Heart right ventricle (tissue), 16 donors: Measurements from ENCODE around the gene CACNA1A. TPM values are rescaled to one million over a fixed set of nuclear protein-coding genes. Genes with fewer than 3 reads are reported as not detected.
"Not testable (repeated sequence)": the region's sequence is repeated elsewhere in the genome, so short reads cannot be mapped to it uniquely, and the experiment has no call there.

Experiments used
- ATAC-seq, 8 donors: fragments of 200-7000 bp; cut with Tn5 transposase; one replicate each; pipeline ENCODE4 v1.9.1; 2020; ENCODE audit warnings: mild to moderate bottlenecking in 8 of 8, moderate library complexity in 8 of 8, moderate number of reproducible peaks in 1 of 8
- DNase-seq, 2 donors: peaks; one replicate each; pipeline ENCODE4 v3.0.0-alpha.2; 2020
- H3K27ac ChIP-seq, 10 donors: fragments of 200-600 bp; sonication (generic) in 2 of 10; one replicate each; pipeline versions ENCODE4 v1.5.0 to v1.8.0; 2020 to 2022; ENCODE audit warnings: mild to moderate bottlenecking in 3 of 10
- H3K27me3 ChIP-seq, 7 donors: fragments of 200-600 bp; one replicate each; pipeline ENCODE4 v1.8.0; 2021 to 2022; ENCODE audit warnings: mild to moderate bottlenecking in 2 of 7
- H3K36me3 ChIP-seq, 9 donors: fragments of 200-600 bp; sonication (generic) in 1 of 9; one replicate each; pipeline versions ENCODE4 v1.5.0 to v1.8.0; 2020 to 2022; ENCODE audit warnings: mild to moderate bottlenecking in 2 of 9
- H3K4me1 ChIP-seq, 9 donors: fragments of 200-600 bp; sonication (generic) in 1 of 9; one replicate each; pipeline versions ENCODE4 v1.5.0 to v1.8.0; 2020 to 2022; ENCODE audit warnings: mild to moderate bottlenecking in 4 of 9
- H3K4me3 ChIP-seq, 10 donors: fragments of 200-600 bp; sonication (generic) in 2 of 10; one replicate each; pipeline versions ENCODE4 v1.5.0 to v1.8.0; 2020 to 2022; ENCODE audit warnings: mild to moderate bottlenecking in 7 of 10, moderate library complexity in 2 of 10
- H3K9me3 ChIP-seq, 11 donors: fragments of 200-600 bp in 10 of 11; sonication (generic) in 2 of 11; one replicate each; pipeline versions ENCODE4 v1.5.0 to v1.8.0; 2013 to 2022; ENCODE audit warnings: mild to moderate bottlenecking in 2 of 11, control low read depth in 1 of 11, moderate library complexity in 1 of 11
- CTCF ChIP-seq, 9 donors: fragments of 200-600 bp; sonication (generic) in 2 of 9; IDR thresholded peaks; one replicate each; pipeline versions ENCODE4 v1.5.0 to v1.8.0; 2021 to 2022; ENCODE audit warnings: antibody characterized with exemption in 9 of 9, mild to moderate bottlenecking in 5 of 9, moderate library complexity in 1 of 9
- WGBS, 2 donors: extraction: QIAGEN DNeasy Blood & Tissue Kit; methylation state at CpG; one replicate each; pipeline ENCODE4 v1.1.7; 2013; ENCODE audit warnings: inconsistent platforms in 1 of 2; 5-methylcytosine and 5-hydroxymethylcytosine counted together
- intact Hi-C, 10 donors: fragments of 100-400 bp; cut with DNase I; formaldehyde crosslinking; loops; one replicate each; pipeline versions ENCODE4 v1.11.1 to v1.14.2; 2022
- polyA plus RNA-seq, 2 donors: library from polyadenylated mRNA; stranded (reverse); fragments of 200-250 nt; gene quantifications; one replicate each; pipeline ENCODE4 v1.2.3, GENCODE V29; 2013
- total RNA-seq, 10 donors: library from RNA; stranded (reverse); fragmentation: NEBNext Ultra II Directional in 3 of 10; extraction: Animal tissue kit (Norgen Biotek cat#: 25700) in 3 of 10; gene quantifications; one replicate each; pipeline versions ENCODE4 v1.2.1 to v1.2.4, GENCODE V29; 2021 to 2023
- donor health status: Arrhythmogenic right ventricular cardiomyopathy.
- donor health status: ischemic (EF 13 %, LVEDD 7.1; RV severe dilation, severe dysfunction).
- donor health status: healthy with polysubstance abuse.
- donor health status: DM: no; HTN: yes; CAD: no.
- donor health status: DM: no; HTN: no; CAD: no.
- donor health status: ischemic (EF 25% LVEDD 6.9; RV normal size, moderate dysfunction).
- donor health status: ischemic (EF 25% LVEDD 5.7; RV mildly dilated, moderate dysfunction).
- donor health status: healthy.
- donor health status: DM: yes; HTN: yes; CAD: no.
- donor health status: Ischemic cardiomyopathy.
- donor health status: ischemic (EF 35%, LVEDD 5.7; RV mildly dilated, moderate dysfunction).
- donor health status: nonischemic (EF 11% LVEDD 7.7; RV severe dilation, severe dysfunction).
- donor health status: DM: yes; HTN: yes; CAD: no.
- donor health status: PGD.
- donor health status: ischemic (EF 29% LVEDD 5.4; RV normal size, mild dysfunction).
- donor health status: nonischemic (EF 23%, LVEDD 6.1; RV moderate dilation, normal function).

The CACNA1A gene
- total and polyA plus RNA-seq, 12 donors, result 0.21 to 2.3 (median 0.66) TPM

DNA sequence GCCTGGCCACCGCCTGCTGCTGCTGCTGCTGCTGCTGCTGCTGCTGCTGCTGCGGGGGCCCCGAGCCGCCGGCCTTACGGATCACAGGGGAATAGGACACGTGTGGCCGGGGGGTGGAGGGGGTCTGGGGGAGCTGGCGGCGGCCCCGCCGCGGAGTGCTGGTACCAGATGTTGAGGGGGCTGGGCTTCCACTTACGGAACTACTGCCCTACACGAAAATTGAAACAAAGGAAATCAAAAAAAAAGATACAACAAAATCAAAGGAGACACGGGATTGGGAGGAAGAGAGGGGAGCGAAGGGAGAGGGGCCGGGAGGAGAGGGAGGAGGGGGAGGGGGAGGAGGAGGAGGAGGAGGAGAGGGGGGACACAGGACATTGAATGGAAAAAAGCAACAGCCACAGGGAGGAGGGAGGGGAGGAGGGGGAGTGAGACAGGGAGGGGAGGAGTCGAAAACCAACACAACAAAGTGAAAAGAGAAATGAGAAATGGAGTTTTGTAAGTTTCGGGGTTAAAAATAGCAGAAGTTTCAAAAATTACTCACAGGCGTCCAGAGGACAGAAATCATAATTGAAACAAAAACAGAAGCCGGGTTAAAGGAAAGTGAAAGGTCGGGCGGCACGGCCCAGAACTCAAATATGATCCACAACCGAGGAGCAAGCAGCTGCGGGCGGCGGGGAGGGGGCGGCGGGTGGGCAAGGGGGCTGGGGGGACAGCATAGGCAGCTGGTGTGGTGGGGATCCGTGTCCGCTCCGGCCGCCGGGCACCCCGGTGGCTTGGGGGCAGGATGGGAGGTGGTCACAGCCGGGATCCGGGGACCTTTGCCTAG, 298.2 kb downstream of the CACNA1A start:
- no peaks in the 10 kb centered on the region for H3K9me3 ChIP-seq
- DNase-seq (peak; percentile 56 to 80), ATAC-seq (peak; percentile 6 to 67 (median 46))
- intact Hi-C loops, result loop anchor here in 2 of 10 donors (5.0 kb wide), 2 partner anchors 51 to 56 kb away; partner anchors contain the start of genes IER2 (in 1 of the 2) and STX10 (in 1 of the 2)
- peaks cover 0 to 8% (median 0%) of the 10 kb centered on the region in 9 donors for H3K4me1 ChIP-seq
- no peak for TF ChIP-seq CTCF (IDR thresholded peaks at IDR 0.05)
- peaks cover 0 to 11% (median 0%) of the 10 kb centered on the region in 7 donors for H3K27me3 ChIP-seq
- no peaks in the 10 kb centered on the region for H3K36me3 ChIP-seq
- H3K27ac ChIP-seq, result peak overlapping the region; percentile 46 to 95 (median 85)
- 17 to 36% methylated on average over 30 to 39 of the region's 39 CpGs for WGBS, 2 donors
- peak overlapping the region in 9 of 10 donors; percentile 30 to 65 (median 54) for H3K4me3 ChIP-seq

- ATAC-seq, result peak in 7 of 8 donors; percentile 11 to 56 (median 50)
- intact Hi-C loops, result loop anchor here in 2 of 10 donors (5.0 kb wide), 2 partner anchors 50 to 55 kb away; partner anchors contain the start of genes IER2 (in 1 of the 2) and STX10 (in 1 of the 2)
- Histone ChIP-seq H3K36me3 (no peaks in the 10 kb centered on the region), H3K9me3 (no peaks in the 10 kb centered on the region), H3K27me3 (peaks cover 0 to 11% (median 0%) of the 10 kb centered on the region in 7 donors), H3K27ac (peak overlapping the region; percentile 46 to 95 (median 85)), H3K4me3 (peak overlapping the region in 9 of 10 donors; percentile 30 to 65 (median 54)), H3K4me1 (peaks cover 0 to 8% (median 0%) of the 10 kb centered on the region in 9 donors)
- WGBS, 2 donors, result 57 to 88% methylated on average over 22 to 79 of the region's 79 CpGs
- peak in 1 of 2 donors; percentile 49 for DNase-seq
- no peak for TF ChIP-seq CTCF (IDR thresholded peaks at IDR 0.05)
These were observed 298.9 kb downstream of the CACNA1A start for GRCh38 chr19:13207237-13207845.

DNA sequence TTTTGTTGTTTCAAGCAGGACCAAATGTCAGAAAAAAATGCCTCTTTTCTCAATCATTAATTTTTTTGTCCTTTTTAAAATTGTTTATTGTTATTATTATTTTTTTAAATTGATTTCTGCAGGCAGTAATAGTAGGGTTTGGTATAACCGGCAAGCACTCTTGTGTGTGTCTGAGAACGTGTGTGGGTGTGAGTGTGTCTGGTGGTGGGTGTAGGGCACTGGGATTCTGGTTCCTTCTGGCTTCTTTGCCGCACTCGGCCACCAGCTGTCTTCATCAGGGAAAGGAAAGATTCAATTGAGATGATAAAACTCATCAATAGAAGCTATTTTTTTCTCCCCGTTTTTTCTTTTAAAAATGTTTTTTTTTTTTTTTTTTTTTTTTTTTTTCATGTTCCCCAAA, 299.7 kb downstream of the CACNA1A start:
- Histone ChIP-seq H3K4me3 (peak overlapping the region in 5 of 10 donors; percentile 54 to 65 (median 59)), H3K4me1 (peaks cover 0 to 8% (median 0%) of the 10 kb centered on the region in 9 donors), H3K9me3 (no peaks in the 10 kb centered on the region), H3K27ac (peak overlapping the region in 6 of 10 donors; percentile 84 to 92 (median 87)), H3K27me3 (peaks cover 0 to 11% (median 0%) of the 10 kb centered on the region in 7 donors), H3K36me3 (no peaks in the 10 kb centered on the region)
- no peak for ATAC-seq
- WGBS, 2 donors, result 81 to 93% methylated on average over 5 of the region's 5 CpGs
- TF ChIP-seq CTCF (IDR thresholded peaks at IDR 0.05), result no peak
- intact Hi-C loops, result loop anchor here in 2 of 10 donors (5.0 kb wide), 2 partner anchors 49 to 54 kb away; partner anchors contain the start of genes IER2 (in 1 of the 2) and STX10 (in 1 of the 2)
- no peak for DNase-seq

DNA sequence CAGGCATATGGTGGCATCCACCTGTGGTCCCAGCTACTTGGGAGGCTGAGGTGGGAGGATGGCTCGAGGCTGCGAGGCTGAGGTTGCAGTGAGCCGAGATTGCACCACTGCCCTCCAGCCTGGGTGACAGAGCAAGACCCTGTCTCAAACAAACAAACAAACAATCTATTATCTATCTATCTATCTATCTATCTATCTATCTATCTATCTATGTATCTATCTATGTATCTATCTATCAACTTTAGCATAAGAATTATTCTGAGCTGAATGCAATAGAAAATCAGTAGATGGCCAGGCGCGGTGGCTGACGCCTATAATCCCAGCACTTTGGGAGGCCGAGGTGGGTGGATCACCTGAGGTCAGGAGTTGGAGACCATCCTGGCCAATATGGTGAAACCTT, 304.2 kb downstream of the CACNA1A start:
- DNase-seq, H3K27ac ChIP-seq, ATAC-seq, H3K9me3 ChIP-seq, H3K4me1 ChIP-seq, H3K4me3 ChIP-seq, intact Hi-C loops, H3K36me3 ChIP-seq, H3K27me3 ChIP-seq: not testable (repeated sequence)
- WGBS, 2 donors, result 96 to 98% methylated on average over 7 of the region's 7 CpGs
